H9 (cell line): ENCODE measurements around the gene TGFBR1. TPM values are rescaled to one million over a fixed set of nuclear protein-coding genes. Genes with fewer than 3 reads are reported as not detected.

ENCODE experiments used
- DNase-seq: peaks from one replicate; pipeline ENCODE4 v3.0.0-alpha.2; 2017
- H2AFZ ChIP-seq: one replicate; pipeline ENCODE4 v1.6.1; 2013; ENCODE audit warnings: mild to moderate bottlenecking, low read length, control low read depth, moderate library complexity
- H2AK5ac ChIP-seq: 2 replicates; pipeline ENCODE4 v1.6.1; 2013; ENCODE audit warnings: low read length, control low read depth, mixed read lengths; ENCODE audit not compliant: insufficient read length
- H2BK120ac ChIP-seq: one replicate; pipeline ENCODE4 v1.6.1; 2013; ENCODE audit warnings: low read depth, mild to moderate bottlenecking, low read length, control low read depth, inconsistent platforms; ENCODE audit not compliant: poor library complexity, severe bottlenecking
- H2BK12ac ChIP-seq: 2 replicates; pipeline ENCODE4 v1.6.1; 2013; ENCODE audit warnings: low read length, control low read depth, mixed read lengths, low read depth; ENCODE audit not compliant: insufficient read length
- H2BK15ac ChIP-seq: 2 replicates; pipeline ENCODE4 v1.6.1; 2013; ENCODE audit warnings: low read depth, low read length, control low read depth
- H2BK20ac ChIP-seq: one replicate; pipeline ENCODE4 v1.6.1; 2013; ENCODE audit warnings: low read depth, mild to moderate bottlenecking, low read length, control low read depth, inconsistent platforms; ENCODE audit not compliant: poor library complexity, severe bottlenecking
- H2BK5ac ChIP-seq: 2 replicates; pipeline ENCODE4 v1.6.1; 2013; ENCODE audit warnings: low read length, control low read depth, mixed read lengths; ENCODE audit not compliant: insufficient read length
- H3K14ac ChIP-seq: 2 replicates; pipeline ENCODE4 v1.6.1; 2013; ENCODE audit warnings: low read length, control low read depth; ENCODE audit not compliant: insufficient read depth
- H3K18ac ChIP-seq: 2 replicates; pipeline ENCODE4 v1.6.1; 2013; ENCODE audit warnings: low read depth, mild to moderate bottlenecking, mixed read lengths, low read length, control low read depth; ENCODE audit not compliant: insufficient read length
- H3K23ac ChIP-seq: 2 replicates; pipeline ENCODE4 v1.6.1; 2013; ENCODE audit warnings: low read length, control low read depth, mixed read lengths, low read depth; ENCODE audit not compliant: insufficient read length
- H3K23me2 ChIP-seq: 2 replicates; pipeline ENCODE4 v1.6.1; 2013; ENCODE audit warnings: low read depth, mild to moderate bottlenecking, mixed read lengths, low read length, control low read depth; ENCODE audit not compliant: insufficient read length, poor library complexity, severe bottlenecking
- H3K27ac ChIP-seq: 2 replicates; pipeline ENCODE4 v1.5.1; 2013; ENCODE audit warnings: low read length, control low read depth, mixed read lengths, low read depth; ENCODE audit not compliant: insufficient read length
- H3K27me3 ChIP-seq: 2 replicates; pipeline ENCODE4 v1.6.1; 2013; ENCODE audit warnings: low read length, control low read depth, inconsistent platforms; ENCODE audit not compliant: insufficient read depth
- H3K4ac ChIP-seq: 2 replicates; pipeline ENCODE4 v1.6.1; 2013; ENCODE audit warnings: low read depth, mild to moderate bottlenecking, control low read depth, inconsistent platforms, low read length, moderate library complexity
- H3K4me1 ChIP-seq: 2 replicates; pipeline ENCODE4 v1.6.1; 2013; ENCODE audit warnings: low read length, control low read depth, inconsistent platforms; ENCODE audit not compliant: insufficient read depth
- H3K4me2 ChIP-seq: 2 replicates; pipeline ENCODE4 v1.6.1; 2013; ENCODE audit warnings: low read length, control low read depth, mixed read lengths; ENCODE audit not compliant: insufficient read length, insufficient read depth
- H3K56ac ChIP-seq: 2 replicates; pipeline ENCODE4 v1.6.1; 2013; ENCODE audit warnings: low read depth, mild to moderate bottlenecking, mixed read lengths, low read length, control low read depth; ENCODE audit not compliant: insufficient read length
- H3K79me1 ChIP-seq: 2 replicates; pipeline ENCODE4 v1.6.1; 2013; ENCODE audit warnings: low read depth, mild to moderate bottlenecking, moderate library complexity, low read length, control low read depth, inconsistent platforms; ENCODE audit not compliant: insufficient read depth, poor library complexity, severe bottlenecking
- H3K79me2 ChIP-seq: 2 replicates; pipeline ENCODE4 v1.6.1; 2013; ENCODE audit warnings: low read length, control low read depth, inconsistent platforms; ENCODE audit not compliant: insufficient read depth
- H3K9ac ChIP-seq: 2 replicates; pipeline ENCODE4 v1.6.1; 2013; ENCODE audit warnings: low read length, control low read depth, mixed read lengths; ENCODE audit not compliant: insufficient read length; ENCODE audit errors: extremely low read depth
- H3K9me3 ChIP-seq: one replicate; pipeline ENCODE4 v1.6.1; 2013; ENCODE audit warnings: low read depth, low read length, inconsistent platforms; ENCODE audit not compliant: control insufficient read depth
- H3T11ph ChIP-seq: one replicate; pipeline ENCODE4 v1.6.1; 2013; ENCODE audit warnings: mild to moderate bottlenecking, low read length, control low read depth, inconsistent platforms
- H4K20me1 ChIP-seq: one replicate; pipeline ENCODE4 v1.6.1; 2013; ENCODE audit not compliant: control insufficient read depth, insufficient read length, insufficient read depth
- H4K5ac ChIP-seq: 2 replicates; pipeline ENCODE4 v1.6.1; 2013; ENCODE audit warnings: low read depth, mild to moderate bottlenecking, mixed read lengths, low read length, control low read depth; ENCODE audit not compliant: insufficient read length
- H4K8ac ChIP-seq: replicated peaks from 2 replicates; pipeline ENCODE4 v1.6.1; 2013; ENCODE audit warnings: low read length, control low read depth, mixed read lengths, low read depth; ENCODE audit not compliant: insufficient read length
- H4K91ac ChIP-seq: 2 replicates; pipeline ENCODE4 v1.6.1; 2013; ENCODE audit warnings: low read depth, mild to moderate bottlenecking, moderate library complexity, mixed read lengths, low read length, control low read depth; ENCODE audit not compliant: insufficient read length
- H3K27ac Mint-ChIP-seq, 3 experiments: 2 replicates in 2 of 3; 3 replicates in 1 of 3; pipeline ENCODE4 v1.8.0; 2020 to 2021; ENCODE audit warnings: mixed read lengths in 3 of 3, mild to moderate bottlenecking in 1 of 3, moderate library complexity in 1 of 3
- H3K27me3 Mint-ChIP-seq: 2 replicates; pipeline ENCODE4 v1.8.0; 2021; ENCODE audit warnings: low read depth, mild to moderate bottlenecking, moderate library complexity, mixed read lengths
- H3K36me3 Mint-ChIP-seq, 3 experiments: 2 replicates in 2 of 3; 3 replicates in 1 of 3; pipeline ENCODE4 v1.8.0; 2020 to 2021; ENCODE audit warnings: low read depth in 3 of 3, mixed read lengths in 3 of 3; ENCODE audit not compliant: insufficient read depth in 1 of 3
- H3K4me1 Mint-ChIP-seq, 2 experiments: 2 replicates each; pipeline ENCODE4 v1.8.0; 2020; ENCODE audit warnings: mixed read lengths in 2 of 2
- H3K4me3 Mint-ChIP-seq, 2 experiments: 2 replicates in 1 of 2; 3 replicates in 1 of 2; pipeline ENCODE4 v1.8.0; 2020 to 2021; ENCODE audit warnings: mild to moderate bottlenecking in 2 of 2, mixed read lengths in 2 of 2, moderate library complexity in 1 of 2
- H3K9me3 Mint-ChIP-seq, 2 experiments: 2 replicates in 1 of 2; 3 replicates in 1 of 2; pipeline ENCODE4 v1.8.0; 2020; ENCODE audit warnings: mild to moderate bottlenecking in 2 of 2, mixed read lengths in 2 of 2, moderate library complexity in 1 of 2
- CTCF ChIP-seq: fragments of 200-600 bp; sonication (generic); conservative IDR thresholded peaks from 3 replicates; pipeline ENCODE4 v1.8.0; 2021; ENCODE audit warnings: antibody characterized with exemption, mild to moderate bottlenecking
- WGBS: extraction: QIAGEN DNeasy Blood & Tissue Kit; methylation state at CpG from one replicate; pipeline ENCODE4 v1.1.7; 2013; ENCODE audit warnings: missing lambda C conversion rate, low lambda C conversion rate, mixed read lengths; ENCODE audit not compliant: insufficient read length; ENCODE audit errors: extremely low coverage; 5-methylcytosine and 5-hydroxymethylcytosine counted together
- total RNA-seq: library from RNA; stranded (reverse); gene quantifications from 2 replicates; pipeline ENCODE4 v1.2.1, GENCODE V29; 2021

The TGFBR1 gene
- total RNA-seq, 1 experiment from 2014 or later: 59.3 TPM

- H3K23me2 ChIP-seq: no peaks in the 10 kb centered on the region
- no peak overlapping the region for H2AK5ac ChIP-seq
- no peak overlapping the region for H2BK20ac ChIP-seq
- no peak overlapping the region for H4K8ac ChIP-seq
- H2BK15ac ChIP-seq: no peak overlapping the region
- Mint-ChIP-seq H3K4me3 (no peak overlapping the region), H3K4me1 (peaks cover 4% of the 10 kb centered on the region in 2 experiments), H3K9me3 (no peaks in the 10 kb centered on the region), H3K36me3 (peaks cover 14 to 32% (median 25%) of the 10 kb centered on the region in 3 experiments; a peak in 6 of 7 replicates), H3K27me3 (no peaks in the 10 kb centered on the region), H3K27ac (no peak overlapping the region)
- H2BK5ac ChIP-seq: no peak overlapping the region
- no peak overlapping the region for H3K27ac ChIP-seq
- no peak for TF ChIP-seq CTCF
- no peaks in the 10 kb centered on the region for H3K27me3 ChIP-seq
- no peaks in the 10 kb centered on the region for H3K4me1 ChIP-seq
- H3T11ph ChIP-seq: no peak overlapping the region
- no peak overlapping the region for H4K5ac ChIP-seq
- DNase-seq: no peak
- H3K79me2 ChIP-seq: no peaks in the 10 kb centered on the region
- H3K9me3 ChIP-seq: no peaks in the 10 kb centered on the region
- H3K4ac ChIP-seq: no peak overlapping the region
- H3K56ac ChIP-seq: no peak overlapping the region
- no peak overlapping the region for H3K9ac ChIP-seq
- H4K20me1 ChIP-seq: no peaks in the 10 kb centered on the region
- H2AFZ ChIP-seq: no peak overlapping the region
- H2BK120ac ChIP-seq: no peak overlapping the region
- no peak overlapping the region for H3K14ac ChIP-seq
- no peak overlapping the region for H3K18ac ChIP-seq
- H3K79me1 ChIP-seq: no peaks in the 10 kb centered on the region
- no peak overlapping the region for H3K23ac ChIP-seq
- H3K4me2 ChIP-seq: no peak overlapping the region
- WGBS: no CpG with 5 or more reads among the region's 7 CpGs
- H4K91ac ChIP-seq: no peak overlapping the region
- no peak overlapping the region for H2BK12ac ChIP-seq
These were observed 33.0 kb downstream of the TGFBR1 start for GRCh38 chr9:99137891-99138290.
